IMR-90 (cell line): ENCODE results near the gene GCNA. TPM values are rescaled to one million over a fixed set of nuclear protein-coding genes. Genes with fewer than 3 reads are reported as not detected.
A peak's percentile ranks its signal among the peaks of the same experiment; 100 is the strongest.

Experiments
- ATAC-seq: fragments of 200-7000 bp; cut with Tn5 transposase; 2 replicates; pipeline ENCODE4 v1.9.1; 2020; ENCODE audit warnings: low read depth, mild to moderate bottlenecking, moderate library complexity
- BruUV-seq: library from RNA; stranded (reverse); fragments of 400-500 nt; replicated peaks from 2 replicates; lab custom pipeline; 2021; lab: Mats Ljungman, UMichigan
- CTCF ChIA-PET: fragments of 300-600 bp; formaldehyde crosslinking; extraction: SDS; loops from one replicate; lab custom pipeline; 2021; ENCODE audit warnings: antibody characterized with exemption; lab: Yijun Ruan, JAX
- POLR2A ChIA-PET: fragments of 300-600 bp; sonication (Branson Sonifier 250); formaldehyde crosslinking; loops from one replicate; lab custom pipeline; 2022; ENCODE audit warnings: antibody characterized with exemption; ENCODE audit not compliant: unreplicated experiment; lab: Charles Lee
- DNase-seq: peaks from one replicate; pipeline ENCODE4 v3.0.0; 2013
- H2AFZ ChIP-seq: replicated peaks from 2 replicates; pipeline ENCODE3; 2013; ENCODE audit warnings: low read length, mild to moderate bottlenecking; ENCODE audit not compliant: poor library complexity
- H2AK5ac ChIP-seq: 2 replicates; pipeline ENCODE4 v1.6.1; 2013; ENCODE audit warnings: low read depth, low read length, inconsistent platforms
- H2AK9ac ChIP-seq: replicated peaks from 2 replicates; pipeline ENCODE3; 2013; ENCODE audit warnings: mild to moderate bottlenecking, low read depth, low read length, moderate library complexity; ENCODE audit not compliant: poor library complexity
- H2BK120ac ChIP-seq: 2 replicates; pipeline ENCODE4 v1.6.1; 2013; ENCODE audit warnings: low read depth, low read length, inconsistent platforms
- H2BK15ac ChIP-seq: 3 replicates; pipeline ENCODE4 v1.6.1; 2013; ENCODE audit warnings: low read depth, low read length, inconsistent platforms
- H2BK20ac ChIP-seq: 2 replicates; pipeline ENCODE4 v1.6.1; 2013; ENCODE audit warnings: low read depth, mild to moderate bottlenecking, inconsistent platforms, low read length, moderate library complexity
- H2BK5ac ChIP-seq: 2 replicates; pipeline ENCODE4 v1.6.1; 2013; ENCODE audit warnings: mild to moderate bottlenecking, low read depth, low read length, inconsistent platforms; ENCODE audit not compliant: poor library complexity, severe bottlenecking
- H3K14ac ChIP-seq: replicated peaks from 2 replicates; pipeline ENCODE4 v1.6.1; 2013; ENCODE audit warnings: low read depth, low read length, inconsistent platforms
- H3K18ac ChIP-seq: 2 replicates; pipeline ENCODE4 v1.6.1; 2013; ENCODE audit warnings: low read depth, low read length, control low read depth
- H3K23ac ChIP-seq: 2 replicates; pipeline ENCODE4 v1.6.1; 2013; ENCODE audit warnings: low read depth, low read length, inconsistent platforms
- H3K27ac ChIP-seq: 2 replicates; pipeline ENCODE4 v1.5.1; 2013; ENCODE audit warnings: mild to moderate bottlenecking, control low read depth, low read length; ENCODE audit not compliant: insufficient read depth
- H3K27me3 ChIP-seq: 2 replicates; pipeline ENCODE4 v1.6.1; 2013; ENCODE audit warnings: low read length; ENCODE audit not compliant: control insufficient read depth, insufficient read depth
- H3K36me3 ChIP-seq: 2 replicates; pipeline ENCODE4 v1.6.1; 2013; ENCODE audit warnings: low read length, mixed read lengths; ENCODE audit not compliant: control insufficient read depth, insufficient read depth
- H3K4ac ChIP-seq: 2 replicates; pipeline ENCODE4 v1.6.1; 2013; ENCODE audit warnings: low read depth, low read length, inconsistent platforms
- H3K4me1 ChIP-seq: 2 replicates; pipeline ENCODE4 v1.6.1; 2013; ENCODE audit warnings: low read length, mixed read lengths; ENCODE audit not compliant: control insufficient read depth, insufficient read depth
- H3K4me2 ChIP-seq: 2 replicates; pipeline ENCODE4 v1.6.1; 2013; ENCODE audit warnings: low read depth, mild to moderate bottlenecking, control low read depth, low read length, moderate library complexity
- H3K4me3 ChIP-seq: 2 replicates; pipeline ENCODE4 v1.5.1; 2013; ENCODE audit warnings: low read depth, mild to moderate bottlenecking, control low read depth, low read length, moderate library complexity; ENCODE audit not compliant: insufficient read depth
- H3K56ac ChIP-seq: 2 replicates; pipeline ENCODE4 v1.6.1; 2013; ENCODE audit warnings: low read length, inconsistent platforms; ENCODE audit not compliant: insufficient read depth; ENCODE audit errors: extremely low read depth
- H3K79me1 ChIP-seq, 2 experiments: 2 replicates each; pipeline ENCODE4 v1.6.1; 2013; ENCODE audit warnings: low read length in 2 of 2, inconsistent platforms in 1 of 2, low read depth in 1 of 2
- H3K9ac ChIP-seq: 2 replicates; pipeline ENCODE4 v1.6.1; 2013; ENCODE audit warnings: low read depth, low read length, control low read depth
- H3K9me1 ChIP-seq: 2 replicates; pipeline ENCODE4 v1.6.1; 2013; ENCODE audit warnings: low read length, inconsistent platforms; ENCODE audit not compliant: insufficient read depth
- H3K9me3 ChIP-seq: 2 replicates; pipeline ENCODE4 v1.6.1; 2013; ENCODE audit warnings: low read length; ENCODE audit not compliant: control insufficient read depth, insufficient read depth
- H4K20me1 ChIP-seq: 2 replicates; pipeline ENCODE4 v1.6.1; 2013; ENCODE audit warnings: low read length, inconsistent platforms; ENCODE audit not compliant: insufficient read depth
- H4K5ac ChIP-seq: 2 replicates; pipeline ENCODE4 v1.6.1; 2013; ENCODE audit warnings: mild to moderate bottlenecking, low read depth, low read length, control low read depth
- H4K8ac ChIP-seq, 2 experiments: 2 replicates each; pipeline ENCODE4 v1.6.1; 2013; ENCODE audit warnings: low read depth in 2 of 2, low read length in 2 of 2, control low read depth in 1 of 2, inconsistent platforms in 1 of 2
- H4K91ac ChIP-seq: 2 replicates; pipeline ENCODE4 v1.6.1; 2013; ENCODE audit warnings: low read depth, low read length, inconsistent platforms; ENCODE audit not compliant: insufficient read depth
- CHD1 ChIP-seq: IDR thresholded peaks from 2 replicates; pipeline ENCODE4 v1.6.1; 2012; ENCODE audit warnings: low read depth, low read length, improper control_type of control experiment
- ELK1 ChIP-seq: fragments of 150-350 bp; IDR thresholded peaks from 2 replicates; pipeline ENCODE4 v1.6.1; 2016; ENCODE audit warnings: low read depth, mild to moderate bottlenecking, low read length, moderate library complexity, borderline replicate concordance
- MAFK ChIP-seq: IDR thresholded peaks from 2 replicates; pipeline ENCODE4 v1.6.1; 2012; ENCODE audit warnings: low read depth, low read length, improper control_type of control experiment
- MAZ ChIP-seq: IDR thresholded peaks from 2 replicates; pipeline ENCODE4 v1.6.1; 2012; ENCODE audit warnings: low read depth, mild to moderate bottlenecking, low read length, improper control_type of control experiment, moderate library complexity, borderline replicate concordance
- MXI1 ChIP-seq: IDR thresholded peaks from 2 replicates; pipeline ENCODE4 v1.6.1; 2012; ENCODE audit warnings: low read depth, mild to moderate bottlenecking, low read length, moderate library complexity, borderline replicate concordance
- NFE2L2 ChIP-seq: fragments of 150-350 bp; IDR thresholded peaks from 2 replicates; pipeline ENCODE4 v1.6.1; 2016; ENCODE audit warnings: low read depth, mild to moderate bottlenecking, low read length
- POLR2A ChIP-seq: IDR thresholded peaks from 2 replicates; pipeline ENCODE4 v1.6.1; 2012; ENCODE audit warnings: mild to moderate bottlenecking, low read depth, low read length
- RAD21 ChIP-seq: IDR thresholded peaks from 2 replicates; pipeline ENCODE4 v1.6.1; 2012; ENCODE audit warnings: low read length, improper control_type of control experiment
- RCOR1 ChIP-seq: IDR thresholded peaks from 2 replicates; pipeline ENCODE4 v1.6.1; 2012; ENCODE audit warnings: mild to moderate bottlenecking, low read length, improper control_type of control experiment; ENCODE audit not compliant: insufficient replicate concordance
- SMC3 ChIP-seq: fragments of 150-350 bp; IDR thresholded peaks from 2 replicates; pipeline ENCODE4 v1.6.1; 2016; ENCODE audit warnings: low read depth, mild to moderate bottlenecking, antibody characterized with exemption, low read length, moderate library complexity
- WGBS, 2 experiments: methylation state at CpG; one replicate each; pipeline versions ENCODE4 v1.1.5 to v1.1.7; 2013; ENCODE audit warnings: missing lambda C conversion rate in 2 of 2; ENCODE audit not compliant: insufficient read length in 1 of 2; ENCODE audit errors: extremely low coverage in 2 of 2; 5-methylcytosine and 5-hydroxymethylcytosine counted together
- dilution Hi-C: fragments of 300-500 bp; cut with HindIII; formaldehyde crosslinking; loops from one replicate; pipeline ENCODE4 v1.14.3; 2018; ENCODE audit warnings: low sequenced_read_pairs; ENCODE audit not compliant: unreplicated experiment
- in situ Hi-C: fragments of 300-500 bp; cut with MboI; formaldehyde crosslinking; loops from 3 replicates; pipeline ENCODE4 v1.14.3; 2019; ENCODE audit warnings: low sequenced_read_pairs, inconsistent platforms, mixed read lengths
- intact Hi-C: fragments of 100-400 bp; cut with micrococcal nuclease; formaldehyde crosslinking; loops from 2 replicates; pipeline ENCODE4 v1.10.0; 2022
- polyA plus RNA-seq, 3 experiments: library from polyadenylated mRNA; depleted of rRNA; stranded (reverse); fragments of >200 nt; gene quantifications; 2 replicates each; pipeline ENCODE4 v1.2.3, GENCODE V29; 2012; ENCODE audit warnings: low replicate concordance in 1 of 3
- total RNA-seq: library from RNA; depleted of rRNA; stranded (reverse); fragments of >200 nt; gene quantifications from 2 replicates; pipeline ENCODE4 v1.2.3, GENCODE V29; 2012
- TF ChIP-seq, protein P1 (sequence below): fragments of 150-350 bp; IDR thresholded peaks from 2 replicates; pipeline ENCODE4 v1.6.1; 2017; ENCODE audit warnings: mild to moderate bottlenecking, antibody characterized with exemption, low read length, low read depth

The GCNA gene
- total and polyA plus RNA-seq, 2 of the 4 experiments (the other 2 are of a cell fraction) = 0.90 to 1.3 TPM

- TF ChIP-seq, protein P1, sequence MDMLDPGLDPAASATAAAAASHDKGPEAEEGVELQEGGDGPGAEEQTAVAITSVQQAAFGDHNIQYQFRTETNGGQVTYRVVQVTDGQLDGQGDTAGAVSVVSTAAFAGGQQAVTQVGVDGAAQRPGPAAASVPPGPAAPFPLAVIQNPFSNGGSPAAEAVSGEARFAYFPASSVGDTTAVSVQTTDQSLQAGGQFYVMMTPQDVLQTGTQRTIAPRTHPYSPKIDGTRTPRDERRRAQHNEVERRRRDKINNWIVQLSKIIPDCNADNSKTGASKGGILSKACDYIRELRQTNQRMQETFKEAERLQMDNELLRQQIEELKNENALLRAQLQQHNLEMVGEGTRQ = no peak
- TF ChIP-seq MAFK = no peak
Observed at GRCh38 chrX:71534773-71535544, 43.3 kb upstream of the GCNA start (continued).

- H3K9me3 ChIP-seq = no peaks in the 10 kb centered on the region
- H2BK20ac ChIP-seq = no peak overlapping the region
- H2BK15ac ChIP-seq = no peak overlapping the region
- H2BK120ac ChIP-seq = no peak overlapping the region
- H3K4me1 ChIP-seq = peaks cover 2% of the 10 kb centered on the region; the same call in 1 of the 2 replicates
- H3K18ac ChIP-seq = no peak overlapping the region
- H3K27me3 ChIP-seq = no peaks in the 10 kb centered on the region
- H3K56ac ChIP-seq = no peak overlapping the region
- DNase-seq (no peak), ATAC-seq (no peak)
- WGBS, 2 experiments = no CpG with 5 or more reads among the region's 5 CpGs
- H3K14ac ChIP-seq = no peak overlapping the region
- no peak overlapping the region for H2BK5ac ChIP-seq
- 0 out of 2 replicates have a peak, but pooled peaks cover 4% of the 10 kb centered on the region for H3K36me3 ChIP-seq
- BruUV-seq = no TSS peak
- in situ Hi-C loops = no loop called here
- H4K91ac ChIP-seq = no peak overlapping the region
- H4K8ac ChIP-seq = no peak overlapping the region
- no peak overlapping the region for H4K5ac ChIP-seq
- peak overlapping the region; percentile 18; the same call in 1 of the 2 replicates for H3K4me3 ChIP-seq
- H3K9me1 ChIP-seq = peaks cover 4% of the 10 kb centered on the region; the same call in 1 of the 2 replicates
- peaks cover 48% of the 10 kb centered on the region for H4K20me1 ChIP-seq
- H2AK5ac ChIP-seq = no peak overlapping the region
- intact Hi-C loops = no loop called here
- no peak overlapping the region for H3K23ac ChIP-seq
- peaks cover 4 to 5% of the 10 kb centered on the region in 2 experiments; a peak in 1 of 4 replicates for H3K79me1 ChIP-seq
- no peak overlapping the region for H2AFZ ChIP-seq
- dilution Hi-C loops = no loop called here
- H3K9ac ChIP-seq = no peak overlapping the region
- peak overlapping the region; percentile 67 for H3K4me2 ChIP-seq
- POLR2A ChIA-PET = no interaction called here
- no peak overlapping the region for H3K27ac ChIP-seq
- no peak overlapping the region for H3K4ac ChIP-seq
- CTCF ChIA-PET = no interaction called here
- no peak overlapping the region for H2AK9ac ChIP-seq
- TF ChIP-seq SMC3 (no peak), MXI1 (no peak), RCOR1 (no peak), CHD1 (no peak), MAZ (no peak), MAFK (no peak), RAD21 (no peak), ELK1 (no peak), POLR2A (no peak), NFE2L2 (no peak)
- TF ChIP-seq, protein P1 = no peak
Observed at GRCh38 chrX:71536285-71536684, 42.0 kb upstream of the GCNA start.
